HAP-1 (cell line): Measurements from ENCODE around the gene EPHB2.

ENCODE experiments used
- DNase-seq, 2 experiments: peaks; one replicate each; pipeline ENCODE4 v3.0.0-alpha.2; 2016 to 2020; ENCODE audit warnings: low spot score in 2 of 2
- H3K27me3 ChIP-seq: fragments of 250-450 bp; sonication (Bioruptor Pico); 2 replicates; pipeline ENCODE4 v1.5.1; 2020; ENCODE audit warnings: low read depth, mild to moderate bottlenecking, moderate library complexity
- H3K36me3 ChIP-seq: fragments of 250-450 bp; sonication (Bioruptor Pico); replicated peaks from 2 replicates; pipeline ENCODE4 v1.5.1; 2020; ENCODE audit warnings: mild to moderate bottlenecking
- H3K4me1 ChIP-seq: fragments of 250-450 bp; sonication (Bioruptor Pico); 2 replicates; pipeline ENCODE4 v1.5.1; 2020; ENCODE audit warnings: mild to moderate bottlenecking
- H3K4me3 ChIP-seq: fragments of 250-450 bp; sonication (Bioruptor Pico); 2 replicates; pipeline ENCODE4 v1.5.1; 2020; ENCODE audit warnings: mild to moderate bottlenecking, moderate library complexity
- H3K9me3 ChIP-seq: fragments of 250-450 bp; sonication (Bioruptor Pico); 2 replicates; pipeline ENCODE4 v1.5.1; 2020; ENCODE audit warnings: mild to moderate bottlenecking, moderate library complexity
- in situ Hi-C: fragments of 300-500 bp; cut with MboI; formaldehyde crosslinking; loops from 3 replicates; pipeline ENCODE4 v1.14.3; 2020; ENCODE audit warnings: low sequenced_read_pairs, inconsistent platforms, mixed read lengths

EPHB2 gene

DNA sequence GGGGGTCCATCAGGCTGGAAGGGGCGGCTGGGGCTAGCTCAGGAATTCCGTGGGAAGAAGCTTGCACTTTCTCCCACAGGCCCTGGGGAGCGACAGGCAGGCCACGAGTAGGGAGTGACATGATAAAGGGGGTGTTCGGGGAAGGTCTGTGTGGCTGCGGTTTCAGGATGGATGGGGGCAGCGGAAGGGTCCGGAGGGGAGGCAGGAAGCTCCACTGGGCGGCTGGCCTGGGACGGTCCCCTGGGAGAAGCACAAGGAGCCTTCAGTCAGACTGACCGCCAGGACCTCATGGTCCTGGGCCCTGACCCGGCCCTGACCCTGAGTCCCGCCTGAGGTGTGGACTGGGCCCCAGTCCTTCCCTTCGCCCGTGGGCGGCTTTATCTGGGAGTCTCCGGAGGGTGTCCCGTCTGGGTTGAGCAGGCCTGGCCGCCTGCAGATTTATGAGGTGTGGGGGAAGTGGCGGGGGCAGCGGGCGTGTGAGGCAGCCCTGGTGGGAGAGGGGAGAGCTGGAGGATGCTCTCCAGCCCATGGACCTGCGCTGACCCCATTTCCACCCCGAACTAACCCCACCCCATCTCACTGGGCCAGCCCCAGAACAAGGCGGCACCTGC, 45.6 kb downstream of the EPHB2 start:
- in situ Hi-C loops: no loop called here
- no peak overlapping the region for H3K4me3 ChIP-seq
- H3K4me1 ChIP-seq: no peaks in the 10 kb centered on the region
- DNase-seq: no peak
- H3K27me3 ChIP-seq: no peaks in the 10 kb centered on the region
- H3K9me3 ChIP-seq: no peaks in the 10 kb centered on the region
- no peaks in the 10 kb centered on the region for H3K36me3 ChIP-seq

GRCh38 chr1:22760455-22760854, 49.8 kb downstream of the EPHB2 start:
- Histone ChIP-seq H3K27me3 (no peaks in the 10 kb centered on the region), H3K9me3 (no peaks in the 10 kb centered on the region), H3K4me3 (no peak overlapping the region), H3K4me1 (no peaks in the 10 kb centered on the region), H3K36me3 (no peaks in the 10 kb centered on the region)
- no peak for DNase-seq
- in situ Hi-C loops: no loop called here

- H3K9me3 ChIP-seq: no peaks in the 10 kb centered on the region
- H3K27me3 ChIP-seq: no peaks in the 10 kb centered on the region
- no peaks in the 10 kb centered on the region for H3K4me1 ChIP-seq
- H3K4me3 ChIP-seq: no peak overlapping the region
- no peak for DNase-seq
- in situ Hi-C loops: no loop called here
- H3K36me3 ChIP-seq: no peaks in the 10 kb centered on the region
Measured at GRCh38 chr1:22761101-22761500, 50.5 kb downstream of the EPHB2 start.

DNA sequence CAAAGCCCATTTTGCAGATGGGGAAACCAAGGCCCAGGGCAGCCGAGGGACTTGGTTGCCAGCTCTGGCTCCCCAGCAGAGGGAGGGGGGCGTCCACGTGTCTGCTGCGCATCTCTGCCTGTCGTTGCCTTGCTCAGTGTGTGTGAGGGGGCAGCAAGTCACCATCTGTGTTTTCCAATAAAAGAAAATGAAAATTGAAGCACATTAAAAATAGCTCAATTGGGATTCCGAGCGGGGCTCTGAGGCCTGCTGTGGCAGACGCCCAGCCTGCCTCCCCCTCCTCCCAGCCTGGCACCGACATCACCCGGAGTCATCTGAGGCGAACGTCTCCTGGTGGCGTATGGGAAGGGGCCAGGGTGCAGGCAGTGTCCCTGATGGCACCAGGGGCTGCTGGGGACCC, 51.2 kb downstream of the EPHB2 start:
- Histone ChIP-seq H3K9me3 (no peaks in the 10 kb centered on the region), H3K36me3 (no peaks in the 10 kb centered on the region), H3K27me3 (no peaks in the 10 kb centered on the region), H3K4me3 (no peak overlapping the region), H3K4me1 (no peaks in the 10 kb centered on the region)
- in situ Hi-C loops: no loop called here
- no peak for DNase-seq

DNA sequence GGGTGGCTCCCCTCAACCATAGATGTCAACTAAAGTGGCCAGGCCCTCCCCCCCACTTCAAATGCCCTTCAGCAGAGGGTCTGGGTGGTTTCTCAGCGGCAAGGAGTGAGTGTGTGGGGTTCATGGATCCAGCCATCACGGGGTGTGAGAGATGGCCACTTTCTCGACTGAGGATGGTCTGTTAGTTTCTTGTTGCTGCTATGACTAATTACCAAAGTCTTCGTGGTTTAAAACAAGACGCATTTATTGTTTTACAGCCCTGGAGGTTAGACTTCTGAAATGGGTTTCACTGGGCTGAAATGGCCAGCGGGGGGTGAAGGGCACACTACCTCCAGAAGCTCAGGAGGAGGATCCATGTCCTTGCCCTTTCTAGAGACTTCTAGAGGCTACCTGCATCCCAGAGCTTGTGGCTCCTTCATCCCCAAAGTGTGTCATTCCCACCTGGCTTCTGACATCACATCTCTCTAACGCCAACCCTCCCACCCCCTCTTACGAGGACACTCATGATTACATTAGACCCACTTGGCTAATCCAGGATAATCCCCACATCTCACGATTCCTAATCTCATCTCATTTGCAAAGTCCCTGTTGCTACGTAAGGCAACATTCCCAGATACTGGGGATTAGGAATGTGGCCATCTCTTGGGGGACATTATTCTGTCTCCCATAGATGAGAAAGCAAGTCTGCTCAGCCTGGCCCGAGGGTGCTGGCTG, 53.0 kb downstream of the EPHB2 start:
- H3K27me3 ChIP-seq: no peaks in the 10 kb centered on the region
- DNase-seq: no peak
- no peak overlapping the region for H3K4me3 ChIP-seq
- H3K36me3 ChIP-seq: no peaks in the 10 kb centered on the region
- in situ Hi-C loops: no loop called here
- H3K4me1 ChIP-seq: no peaks in the 10 kb centered on the region
- H3K9me3 ChIP-seq: no peaks in the 10 kb centered on the region

- Histone ChIP-seq H3K9me3 (no peaks in the 10 kb centered on the region), H3K4me3 (no peak overlapping the region), H3K27me3 (no peaks in the 10 kb centered on the region), H3K4me1 (no peaks in the 10 kb centered on the region), H3K36me3 (no peaks in the 10 kb centered on the region)
- in situ Hi-C loops: no loop called here
- no peak for DNase-seq
Measured at GRCh38 chr1:22767852-22768251, 57.2 kb downstream of the EPHB2 start.

- H3K4me1 ChIP-seq: no peaks in the 10 kb centered on the region
- H3K4me3 ChIP-seq: no peak overlapping the region
- H3K9me3 ChIP-seq: no peaks in the 10 kb centered on the region
- DNase-seq: no peak
- H3K27me3 ChIP-seq: no peaks in the 10 kb centered on the region
- in situ Hi-C loops: no loop called here
- no peaks in the 10 kb centered on the region for H3K36me3 ChIP-seq
Measured at GRCh38 chr1:22769932-22770331, 59.3 kb downstream of the EPHB2 start.

DNA sequence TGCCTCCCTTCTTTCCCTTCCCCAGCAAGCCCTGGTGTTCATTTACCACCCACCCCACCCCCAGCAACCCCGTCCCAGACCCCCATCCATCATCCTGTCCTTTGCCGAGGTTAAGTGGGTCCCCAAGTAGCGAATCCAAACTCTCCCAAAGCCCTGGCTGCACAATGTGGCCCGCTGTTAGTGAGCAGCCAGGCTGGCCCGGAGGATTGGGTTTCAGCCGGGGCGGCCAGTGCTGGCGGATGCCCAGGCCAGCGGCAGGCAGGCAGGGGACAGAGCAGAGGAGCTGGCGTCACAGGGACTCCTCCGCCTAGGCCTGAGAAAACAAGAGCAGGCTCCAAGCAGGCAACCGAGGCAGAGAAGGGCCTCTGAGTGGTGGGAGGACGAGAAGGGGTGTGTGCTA, 61.4 kb downstream of the EPHB2 start:
- H3K4me1 ChIP-seq: no peaks in the 10 kb centered on the region
- in situ Hi-C loops: no loop called here
- no peaks in the 10 kb centered on the region for H3K36me3 ChIP-seq
- H3K4me3 ChIP-seq: no peak overlapping the region
- no peaks in the 10 kb centered on the region for H3K9me3 ChIP-seq
- no peaks in the 10 kb centered on the region for H3K27me3 ChIP-seq
- no peak for DNase-seq

- in situ Hi-C loops: no loop called here
- no peak for DNase-seq
- no peaks in the 10 kb centered on the region for H3K4me1 ChIP-seq
Measured at GRCh38 chr1:22773981-22774832, 63.6 kb downstream of the EPHB2 start.

DNA sequence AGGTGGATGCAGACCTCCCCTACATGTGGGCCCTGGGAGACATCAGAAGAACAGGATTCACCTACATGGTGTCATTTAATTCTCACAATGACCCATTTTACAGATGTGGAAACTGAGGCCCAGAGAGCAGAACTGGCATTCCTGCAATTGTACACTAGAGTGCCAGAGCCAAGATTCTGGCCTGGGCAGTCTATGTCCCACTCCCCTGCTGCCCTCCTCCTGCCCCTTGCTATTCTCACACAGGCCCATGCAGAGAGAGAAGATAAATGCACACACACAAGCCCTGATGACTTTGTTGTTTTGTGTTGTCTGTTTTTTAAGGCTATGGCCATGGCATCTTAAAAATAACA, 64.2 kb downstream of the EPHB2 start:
- Histone ChIP-seq H3K9me3 (no peaks in the 10 kb centered on the region), H3K4me3 (no peak overlapping the region), H3K4me1 (no peaks in the 10 kb centered on the region), H3K36me3 (no peaks in the 10 kb centered on the region), H3K27me3 (no peaks in the 10 kb centered on the region)
- no peak for DNase-seq
- in situ Hi-C loops: no loop called here

More at GRCh38 chr1:22773981-22774832, 63.6 kb downstream of the EPHB2 start:
- no peaks in the 10 kb centered on the region for H3K36me3 ChIP-seq
- no peaks in the 10 kb centered on the region for H3K9me3 ChIP-seq
- H3K4me3 ChIP-seq: no peak overlapping the region
- H3K27me3 ChIP-seq: no peaks in the 10 kb centered on the region

GRCh38 chr1:22775478-22775877, 64.8 kb downstream of the EPHB2 start:
- no peaks in the 10 kb centered on the region for H3K36me3 ChIP-seq
- no peaks in the 10 kb centered on the region for H3K9me3 ChIP-seq
- no peaks in the 10 kb centered on the region for H3K4me1 ChIP-seq
- H3K4me3 ChIP-seq: no peak overlapping the region
- in situ Hi-C loops: no loop called here
- no peaks in the 10 kb centered on the region for H3K27me3 ChIP-seq
- no peak for DNase-seq

GRCh38 chr1:22776035-22776613, 65.5 kb downstream of the EPHB2 start:
- Histone ChIP-seq H3K9me3 (no peaks in the 10 kb centered on the region), H3K36me3 (no peaks in the 10 kb centered on the region), H3K4me1 (no peaks in the 10 kb centered on the region), H3K27me3 (no peaks in the 10 kb centered on the region), H3K4me3 (no peak overlapping the region)
- no peak for DNase-seq
- in situ Hi-C loops: no loop called here

GRCh38 chr1:22777388-22778057, 66.9 kb downstream of the EPHB2 start:
- DNase-seq: no peak
- H3K4me1 ChIP-seq: no peaks in the 10 kb centered on the region
- no peaks in the 10 kb centered on the region for H3K9me3 ChIP-seq
- no peaks in the 10 kb centered on the region for H3K36me3 ChIP-seq
- in situ Hi-C loops: no loop called here
- H3K27me3 ChIP-seq: no peaks in the 10 kb centered on the region
- no peak overlapping the region for H3K4me3 ChIP-seq
